ENCODE measurements around the gene ADI1.

DNA sequence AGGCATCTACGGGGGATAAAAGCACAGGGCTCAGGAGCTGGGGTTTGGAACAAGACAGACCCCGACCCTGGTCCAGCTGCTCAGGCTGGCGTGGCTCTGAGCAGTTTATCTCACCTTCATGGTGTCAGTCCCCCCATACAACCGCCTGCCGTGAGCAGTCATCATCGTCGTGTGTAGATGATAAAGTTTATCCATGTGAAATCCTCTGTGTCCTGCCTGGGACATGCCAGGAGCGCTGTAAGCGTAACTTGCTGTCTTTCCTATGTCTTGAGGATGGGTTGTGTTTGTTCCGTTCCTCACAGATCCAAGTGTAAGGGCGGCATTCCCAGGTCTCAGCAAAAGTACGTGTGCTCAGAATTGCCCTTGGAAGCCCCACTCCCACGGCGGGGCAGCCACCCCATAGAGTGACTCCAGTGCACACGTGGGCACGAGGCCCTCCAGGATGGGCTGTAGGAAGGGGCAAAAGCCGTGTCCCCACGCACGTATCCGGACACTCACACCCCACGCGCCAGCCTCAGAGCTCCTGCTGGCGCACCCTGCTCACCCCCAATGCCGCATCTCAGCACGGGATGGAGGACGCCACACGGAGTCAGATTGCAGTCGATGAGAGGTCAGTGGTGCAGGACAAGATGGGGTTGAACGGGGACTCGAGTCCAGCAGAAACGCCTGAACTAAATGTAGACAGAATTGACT is 50.9 kb downstream of the ADI1 start:
- no peak for TF ChIP-seq SUZ12 (IDR thresholded peaks at IDR 0.05; ENCODE audit: extremely low read depth, insufficient read depth, insufficient read length)
- no peak for TF ChIP-seq ZNF274 (IDR thresholded peaks at IDR 0.05; ENCODE audit: low read depth, low read length)

Data from NT2/D1 (cell line).